ENCODE data around the gene OSBP2.

DNA sequence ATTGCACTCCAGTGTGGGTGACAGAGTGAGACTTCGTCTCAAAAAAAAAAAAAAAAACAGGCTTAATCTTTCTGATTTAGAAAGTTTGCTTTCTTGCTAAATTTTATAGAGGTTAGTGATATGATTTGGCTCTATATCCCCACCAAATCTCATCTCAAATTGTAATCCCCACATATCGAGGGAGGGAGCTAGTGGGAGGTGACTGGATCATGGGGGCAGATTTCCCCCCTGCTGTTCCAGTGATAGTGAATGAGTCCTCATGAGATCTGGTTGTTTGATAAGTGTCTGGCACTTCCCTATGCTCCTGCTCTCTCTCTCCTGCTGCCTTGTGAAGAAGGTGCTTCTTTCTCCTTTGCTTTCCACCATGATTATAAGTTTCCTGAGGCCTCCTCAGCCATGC is 90.9 kb downstream of the OSBP2 start:
- TF ChIP-seq, protein P1, sequence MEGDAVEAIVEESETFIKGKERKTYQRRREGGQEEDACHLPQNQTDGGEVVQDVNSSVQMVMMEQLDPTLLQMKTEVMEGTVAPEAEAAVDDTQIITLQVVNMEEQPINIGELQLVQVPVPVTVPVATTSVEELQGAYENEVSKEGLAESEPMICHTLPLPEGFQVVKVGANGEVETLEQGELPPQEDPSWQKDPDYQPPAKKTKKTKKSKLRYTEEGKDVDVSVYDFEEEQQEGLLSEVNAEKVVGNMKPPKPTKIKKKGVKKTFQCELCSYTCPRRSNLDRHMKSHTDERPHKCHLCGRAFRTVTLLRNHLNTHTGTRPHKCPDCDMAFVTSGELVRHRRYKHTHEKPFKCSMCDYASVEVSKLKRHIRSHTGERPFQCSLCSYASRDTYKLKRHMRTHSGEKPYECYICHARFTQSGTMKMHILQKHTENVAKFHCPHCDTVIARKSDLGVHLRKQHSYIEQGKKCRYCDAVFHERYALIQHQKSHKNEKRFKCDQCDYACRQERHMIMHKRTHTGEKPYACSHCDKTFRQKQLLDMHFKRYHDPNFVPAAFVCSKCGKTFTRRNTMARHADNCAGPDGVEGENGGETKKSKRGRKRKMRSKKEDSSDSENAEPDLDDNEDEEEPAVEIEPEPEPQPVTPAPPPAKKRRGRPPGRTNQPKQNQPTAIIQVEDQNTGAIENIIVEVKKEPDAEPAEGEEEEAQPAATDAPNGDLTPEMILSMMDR (conservative IDR thresholded peaks at IDR 0.05; ENCODE audit: low read length): no peak
- no peak for TF ChIP-seq EZH2phosphoT487 (IDR thresholded peaks at IDR 0.05; ENCODE audit: borderline replicate concordance)

Data from Loucy (cell line).